HG02884 (cell line): ENCODE results near the gene THSD7A.

Source experiments
- ATAC-seq: cut with Tn5 transposase; IDR thresholded peaks from one replicate; pipeline ENCODE4 v1.9.1; 2021; ENCODE audit warnings: mild to moderate bottlenecking, moderate library complexity; ENCODE audit not compliant: unreplicated experiment

Gene THSD7A

DNA sequence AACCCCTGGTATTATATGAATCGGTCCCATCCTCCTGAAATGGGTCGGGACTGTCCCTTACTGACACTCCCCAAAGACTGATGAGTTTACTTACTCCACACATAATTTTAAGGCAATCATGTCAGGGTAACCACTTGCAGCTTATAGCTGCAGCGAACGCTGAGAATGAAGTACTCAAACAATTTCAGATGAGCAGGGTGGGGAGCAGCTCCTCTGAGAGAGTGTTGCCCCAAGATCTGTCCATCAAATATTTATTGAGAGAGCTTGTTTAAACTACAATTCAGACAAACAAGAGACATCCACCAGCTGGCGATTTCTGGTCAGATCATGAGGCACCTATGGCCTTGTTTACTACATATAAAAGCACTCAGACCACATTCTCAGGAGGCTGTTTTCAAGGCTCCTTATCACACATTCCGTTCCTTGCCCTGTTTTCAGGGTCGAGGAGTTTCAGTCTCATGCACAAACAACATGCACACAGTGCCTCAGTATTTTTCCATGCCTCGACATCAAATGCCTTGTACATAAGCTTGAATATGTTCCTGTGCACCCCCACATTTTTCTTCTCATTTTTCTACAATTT is 80.1 kb downstream of the THSD7A start:
- no peak for ATAC-seq

DNA sequence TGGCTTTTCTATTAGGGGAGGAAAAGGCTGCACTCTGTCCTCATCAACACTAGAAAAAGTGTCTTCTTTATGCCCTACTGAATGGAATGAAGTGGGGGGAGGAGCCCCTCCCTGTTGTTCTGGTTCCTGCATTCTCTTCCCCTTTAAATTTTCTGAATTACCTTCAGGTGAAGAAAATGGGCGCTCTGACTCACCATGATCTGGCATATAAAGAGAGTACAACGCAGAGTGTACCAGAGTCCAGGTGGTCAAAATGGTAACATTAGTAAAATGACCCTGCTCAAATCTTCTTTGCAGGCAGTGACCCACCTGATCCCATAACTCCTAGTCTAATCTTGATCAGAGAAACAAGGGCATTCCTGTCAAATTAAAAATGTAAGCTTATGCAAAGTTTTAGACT is 80.7 kb downstream of the THSD7A start:
- no peak for ATAC-seq

DNA sequence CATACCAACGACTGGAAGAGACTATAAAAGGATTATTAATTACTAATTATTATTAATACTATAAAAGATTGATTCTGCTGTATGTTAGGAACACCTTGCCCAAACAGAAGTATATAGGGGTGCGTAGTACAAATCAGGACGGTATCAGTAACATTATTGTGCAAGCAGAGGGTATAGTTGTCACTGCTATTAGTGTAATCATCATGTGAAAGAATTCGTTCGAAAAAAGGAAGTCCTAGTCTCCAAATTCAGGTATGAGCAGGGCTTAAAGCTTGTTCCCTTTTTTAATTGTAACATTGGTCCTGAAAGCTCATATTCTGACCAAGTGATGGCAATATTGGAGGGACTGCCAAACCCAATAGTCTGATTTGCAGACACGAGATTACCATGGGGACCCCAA is 81.8 kb downstream of the THSD7A start:
- ATAC-seq, result no peak

DNA sequence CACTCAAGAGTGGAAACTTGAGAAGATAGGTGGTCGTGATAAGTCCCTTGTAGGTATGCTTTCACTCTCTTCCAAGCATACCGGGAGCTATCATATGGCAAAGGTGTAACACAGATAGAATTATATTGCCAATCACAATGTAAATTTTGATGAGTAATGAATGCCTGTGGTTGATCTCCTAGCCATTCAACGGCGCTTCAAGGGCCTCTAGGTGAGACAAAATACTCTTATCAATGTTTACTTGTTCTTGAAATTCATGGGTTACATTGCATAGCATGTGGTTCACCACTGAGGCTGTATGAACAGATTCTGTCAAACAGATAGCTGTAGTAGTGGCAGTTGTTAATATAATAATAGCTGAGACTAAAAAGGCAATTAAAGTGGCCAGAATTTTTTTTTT is 82.4 kb downstream of the THSD7A start:
- ATAC-seq, result no peak

DNA sequence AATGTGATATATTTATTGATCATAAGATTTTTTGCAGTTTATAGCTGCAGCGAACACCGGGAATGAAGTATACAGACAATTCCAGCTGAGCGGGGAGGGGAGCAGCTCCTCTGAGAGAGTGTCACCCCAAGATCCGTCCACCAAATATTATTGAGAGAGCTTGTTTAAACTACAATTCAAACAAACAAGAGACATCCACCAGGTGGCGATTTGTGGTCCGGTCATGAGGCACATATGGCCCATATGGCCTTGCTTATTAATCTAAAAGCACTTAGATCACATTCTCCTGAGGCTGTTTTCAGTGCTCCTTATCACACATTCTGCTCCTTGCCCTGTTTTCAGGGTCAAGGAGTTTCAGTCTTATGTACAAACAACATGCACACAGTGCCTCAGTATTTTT is 83.1 kb downstream of the THSD7A start:
- no peak for ATAC-seq

DNA sequence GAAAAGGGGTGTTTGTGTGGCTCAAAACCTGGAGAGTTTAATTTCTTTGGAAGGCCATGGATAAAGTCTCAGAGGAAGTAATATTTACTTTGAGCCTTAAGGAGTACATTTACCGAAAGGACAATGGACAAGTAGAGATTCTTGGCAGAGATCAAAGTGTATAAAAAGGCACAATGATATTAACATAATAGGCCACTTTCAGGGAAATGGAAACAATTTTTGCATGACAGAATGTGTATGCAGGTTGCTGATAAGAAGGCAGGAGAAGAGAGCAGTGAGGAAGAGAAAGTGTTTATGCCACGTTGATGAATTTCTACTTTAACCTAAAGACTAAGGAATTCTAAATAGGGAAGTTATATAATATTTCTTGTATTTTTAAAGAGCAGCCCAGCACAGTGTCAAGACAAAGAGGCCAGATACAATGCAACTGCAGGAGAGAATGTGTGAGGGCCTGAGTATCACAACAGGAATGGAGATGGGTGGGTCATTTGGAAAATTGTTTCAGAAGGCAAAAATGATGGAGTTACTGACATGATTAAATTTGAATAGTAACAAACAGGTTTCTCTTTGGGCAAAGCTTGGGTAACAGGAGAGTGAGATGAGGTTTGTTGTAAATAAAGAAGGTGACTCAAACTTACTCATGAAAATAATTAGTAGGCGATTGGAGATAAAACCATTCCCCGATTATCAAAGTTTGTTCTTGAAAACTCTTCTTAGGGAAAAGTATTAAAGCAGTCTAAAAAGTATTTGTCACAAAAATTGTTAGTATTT is 84.1 kb downstream of the THSD7A start:
- no peak for ATAC-seq

DNA sequence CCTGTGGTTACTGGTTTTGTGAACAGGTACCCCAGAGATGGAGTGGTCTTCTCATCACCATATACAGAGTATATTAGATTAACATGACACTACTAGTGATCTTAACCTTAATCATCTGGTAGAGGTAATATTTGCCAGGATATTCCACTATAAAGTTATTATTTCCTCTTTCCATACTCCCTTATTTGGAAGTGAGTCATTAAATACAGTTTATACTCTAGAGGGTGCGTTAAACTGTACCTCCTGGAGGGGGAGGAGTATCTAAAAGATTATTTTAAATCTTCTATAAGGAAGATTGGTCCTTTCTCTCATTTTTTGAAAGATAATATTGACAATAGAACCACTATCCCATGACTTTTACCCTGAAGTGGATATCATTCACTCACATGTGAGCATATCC is 85.4 kb downstream of the THSD7A start:
- no peak for ATAC-seq

DNA sequence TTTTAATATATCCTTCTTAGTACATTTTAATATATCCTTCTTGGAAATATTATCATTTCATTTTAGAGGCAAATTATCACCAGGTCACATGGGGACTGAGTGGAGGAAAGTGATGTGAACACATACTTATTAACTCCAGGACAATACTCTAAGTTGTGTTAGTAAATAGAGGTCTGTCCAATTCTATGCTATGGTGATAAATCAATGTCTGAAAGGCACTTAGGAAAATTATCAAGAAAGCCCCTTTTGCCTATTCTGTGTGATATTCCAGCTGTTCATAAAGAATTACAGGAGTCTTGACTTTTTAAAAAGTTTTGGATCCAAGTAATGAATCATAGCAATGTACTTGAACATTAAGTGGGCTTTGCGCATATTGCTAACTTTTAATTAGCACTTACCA is 88.5 kb downstream of the THSD7A start:
- ATAC-seq, result no peak

DNA sequence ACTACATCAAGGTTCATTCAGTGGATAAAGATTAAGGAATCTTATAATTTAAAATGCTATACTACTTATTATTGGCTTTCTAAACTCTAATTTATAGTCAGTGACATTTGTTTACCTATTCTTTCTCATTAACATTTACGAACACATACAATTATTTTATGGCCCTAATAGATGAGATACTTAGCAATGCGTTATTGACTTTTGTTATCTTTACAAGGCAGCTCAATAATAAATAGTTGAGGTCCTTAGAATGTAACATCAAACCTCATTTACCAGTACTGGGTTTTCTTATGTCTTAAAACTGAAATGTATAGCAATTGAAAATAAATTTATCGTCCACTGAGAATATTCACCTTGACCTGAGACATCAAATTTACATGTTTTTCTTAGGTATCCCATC is 89.0 kb downstream of the THSD7A start:
- no peak for ATAC-seq

DNA sequence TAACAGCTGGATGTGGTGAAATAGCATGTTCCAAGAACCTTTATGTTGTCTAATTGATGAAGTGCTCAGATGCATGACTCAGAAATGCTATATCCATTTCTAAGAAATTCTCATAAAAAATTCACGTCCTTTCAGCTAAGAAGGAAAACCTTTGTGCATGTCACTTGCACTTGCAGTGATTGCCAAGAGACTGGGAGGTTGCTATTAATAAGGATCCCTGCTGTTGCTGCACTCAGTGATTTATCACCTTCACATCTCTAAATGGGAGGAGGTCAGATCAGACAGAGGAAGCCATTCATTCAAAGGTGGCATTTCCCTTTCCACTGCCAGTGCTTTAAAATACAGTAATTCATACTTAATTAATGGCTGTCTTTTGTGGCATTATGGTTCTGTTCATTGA is 89.5 kb downstream of the THSD7A start:
- ATAC-seq, result no peak

DNA sequence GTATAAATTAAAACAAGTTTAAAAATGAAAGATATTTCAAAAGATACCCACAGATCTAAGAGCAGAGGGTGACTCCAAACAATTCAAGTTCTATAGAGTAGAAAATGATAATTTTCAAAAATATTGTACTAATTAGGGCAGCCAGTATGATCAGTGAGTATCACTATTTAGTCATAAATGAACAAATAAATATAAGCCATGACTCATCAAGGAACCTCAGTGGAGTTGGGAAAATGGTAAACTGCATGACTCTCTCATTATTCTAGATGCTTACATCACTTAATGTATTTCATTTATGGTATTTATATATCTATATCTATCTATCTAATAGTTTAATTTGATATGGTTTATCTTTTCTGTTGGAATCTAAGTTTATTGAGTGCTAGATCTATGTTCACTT is 94.3 kb downstream of the THSD7A start:
- ATAC-seq, result no peak

DNA sequence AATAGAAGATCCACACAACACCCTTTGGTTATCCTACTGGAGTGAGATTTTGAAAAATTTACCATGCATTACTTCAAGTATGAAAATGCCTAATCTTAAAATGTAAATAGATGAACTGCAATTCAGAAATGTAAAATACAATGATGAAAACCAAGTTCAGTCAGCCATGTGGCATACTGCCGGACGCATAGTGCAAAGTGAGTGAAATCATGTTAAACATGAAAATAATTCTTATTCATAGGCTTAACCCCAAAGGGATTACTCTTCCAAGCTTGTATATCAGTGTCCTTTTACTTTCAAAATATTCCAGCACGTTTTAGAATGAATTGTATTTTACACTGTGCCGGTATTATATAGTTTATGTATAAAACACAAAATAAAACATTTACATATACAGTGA is 99.8 kb downstream of the THSD7A start:
- ATAC-seq, result no peak

DNA sequence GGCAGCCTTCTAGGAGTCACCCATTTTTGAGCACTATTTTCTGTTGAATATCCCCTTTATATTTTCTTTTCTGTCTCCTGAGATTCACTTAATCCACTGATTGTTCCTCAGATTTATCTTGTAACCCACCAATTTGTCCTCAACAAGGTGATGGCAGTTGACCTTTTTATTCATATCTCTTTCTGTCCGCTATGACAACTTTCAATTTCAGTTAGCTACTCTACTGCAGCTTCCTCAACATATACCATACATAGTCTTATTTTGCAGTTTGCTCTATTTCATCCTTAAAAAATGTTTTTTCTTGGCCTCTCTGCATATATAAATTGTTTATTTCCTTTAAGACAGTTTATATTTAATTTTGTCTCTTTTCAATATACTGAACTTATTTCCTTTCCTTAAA is 101.3 kb downstream of the THSD7A start:
- ATAC-seq, result no peak

DNA sequence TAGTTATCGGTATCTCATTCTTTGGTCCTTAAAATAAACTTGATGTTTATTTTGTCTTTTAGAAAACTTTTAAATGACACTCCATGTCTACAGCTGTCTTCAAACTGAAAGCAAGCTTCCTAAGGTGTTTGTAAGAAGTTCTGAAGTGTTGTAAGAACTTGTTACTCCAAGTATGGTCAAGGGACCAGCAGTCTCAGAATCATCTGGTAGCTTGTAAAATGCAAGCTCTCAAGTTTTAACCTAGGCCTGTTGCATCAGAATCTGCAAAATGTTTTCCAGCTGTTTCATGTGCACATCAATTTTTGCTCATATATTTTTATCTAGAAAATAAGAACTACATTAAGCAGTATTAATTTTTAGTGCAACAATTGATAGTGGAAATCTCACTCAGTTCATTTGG is 104.1 kb downstream of the THSD7A start:
- no peak for ATAC-seq

DNA sequence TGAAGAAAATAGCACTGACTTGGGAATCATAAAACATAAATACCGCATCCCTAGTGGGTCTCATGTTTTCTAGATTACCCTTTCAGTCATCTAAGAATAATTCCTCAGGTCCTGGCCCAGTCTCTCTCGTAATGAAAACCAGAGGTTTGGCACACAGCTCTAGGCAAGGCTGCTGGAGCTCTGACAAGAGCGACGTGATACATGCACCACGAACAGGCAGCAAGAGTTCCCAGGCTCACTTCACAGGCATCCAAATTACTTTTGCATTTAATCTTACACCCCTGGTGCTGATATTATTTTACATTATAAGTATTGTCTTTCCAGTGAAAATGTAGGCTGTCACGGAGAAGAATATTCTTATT is 105.2 kb downstream of the THSD7A start:
- ATAC-seq, result no peak

DNA sequence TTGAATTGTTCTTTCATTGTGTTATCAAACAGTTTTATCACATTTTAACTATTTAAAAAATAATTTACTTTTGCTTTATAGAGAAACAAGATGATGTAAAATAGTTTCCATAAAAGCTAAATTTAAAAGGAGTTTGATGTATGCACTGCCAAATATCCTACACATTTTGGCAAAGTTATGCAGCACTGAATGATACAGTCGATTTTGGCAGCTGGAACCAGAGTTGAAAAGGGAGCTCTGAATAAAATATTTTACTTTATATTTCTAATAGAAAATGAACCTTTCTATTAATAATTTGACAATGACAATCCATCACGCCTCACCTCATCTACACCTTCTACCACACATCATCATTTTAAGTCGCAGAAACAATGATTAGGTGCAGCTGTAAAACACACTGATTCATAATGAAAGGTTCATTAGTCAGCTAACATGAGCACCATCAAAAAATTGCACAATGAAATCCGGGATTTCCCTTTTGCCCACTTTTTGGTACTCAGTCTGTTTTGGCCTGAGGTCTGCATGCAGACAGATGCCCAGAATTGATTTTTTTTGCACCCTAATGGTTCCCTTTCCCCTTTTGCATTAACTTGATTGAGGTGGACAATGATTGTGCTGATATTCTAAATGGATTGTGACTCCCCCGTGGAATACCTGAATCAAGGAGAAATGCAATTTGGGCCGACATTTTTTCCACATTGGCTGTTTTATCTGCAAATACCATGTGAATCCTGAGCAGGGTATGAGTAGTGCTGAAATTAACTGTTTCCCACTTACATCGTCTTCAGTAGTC is 105.8 kb downstream of the THSD7A start:
- ATAC-seq, result no peak

DNA sequence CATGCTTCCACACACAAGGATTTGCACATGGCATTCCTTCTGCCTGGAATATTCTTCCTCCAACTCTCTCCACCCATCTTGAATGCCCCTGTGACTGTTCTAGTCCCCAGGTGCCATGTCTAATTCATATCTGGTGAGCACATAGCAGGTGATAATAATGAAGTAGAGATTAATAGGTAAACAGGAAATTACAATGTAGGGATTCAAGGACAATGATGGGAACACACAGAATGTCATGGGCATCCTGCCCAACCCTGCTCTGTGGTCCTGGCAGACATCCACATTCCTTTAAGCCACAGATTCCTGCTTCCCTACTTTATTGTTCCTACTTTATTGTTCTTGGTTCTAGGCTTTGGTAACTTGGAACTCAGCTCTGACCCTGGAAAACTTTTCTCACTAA is 115.8 kb downstream of the THSD7A start:
- no peak for ATAC-seq

DNA sequence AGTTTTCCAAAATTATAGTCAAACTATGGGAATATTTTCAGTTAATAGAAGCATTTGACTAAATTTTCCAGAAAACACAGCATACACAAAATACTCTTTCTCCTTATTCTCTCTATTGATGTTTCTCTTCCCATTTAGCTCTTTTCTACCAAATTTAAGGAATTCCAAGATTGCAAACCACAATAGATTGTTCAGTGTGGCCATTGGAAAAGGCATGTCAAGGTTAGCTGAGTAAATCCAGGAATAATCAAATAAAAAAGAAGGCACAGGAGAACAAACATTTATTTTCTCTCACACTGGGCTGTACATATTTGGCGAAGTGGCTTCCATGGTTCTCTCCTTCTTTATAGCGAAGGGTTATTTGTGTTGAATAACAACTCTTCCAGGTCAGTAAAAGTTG is 117.3 kb downstream of the THSD7A start:
- ATAC-seq, result no peak

DNA sequence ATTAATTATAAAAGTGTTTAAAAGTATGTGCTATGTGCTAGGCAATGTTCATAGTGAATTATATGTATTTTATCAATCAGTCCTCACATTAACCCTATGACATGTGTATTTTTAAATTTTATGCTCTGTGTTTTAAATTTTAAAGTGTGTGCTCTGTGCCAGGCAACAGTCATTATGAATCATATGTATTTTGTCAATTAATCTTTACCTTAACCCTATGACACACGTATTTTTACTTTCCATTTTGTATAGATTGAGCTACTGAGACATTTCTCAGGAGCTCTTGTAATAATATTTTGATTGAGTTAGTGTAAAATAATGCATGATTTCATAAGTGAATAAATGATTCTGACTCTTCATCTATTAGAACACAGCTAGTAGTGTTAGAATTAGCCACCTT is 117.8 kb downstream of the THSD7A start:
- ATAC-seq, result no peak

DNA sequence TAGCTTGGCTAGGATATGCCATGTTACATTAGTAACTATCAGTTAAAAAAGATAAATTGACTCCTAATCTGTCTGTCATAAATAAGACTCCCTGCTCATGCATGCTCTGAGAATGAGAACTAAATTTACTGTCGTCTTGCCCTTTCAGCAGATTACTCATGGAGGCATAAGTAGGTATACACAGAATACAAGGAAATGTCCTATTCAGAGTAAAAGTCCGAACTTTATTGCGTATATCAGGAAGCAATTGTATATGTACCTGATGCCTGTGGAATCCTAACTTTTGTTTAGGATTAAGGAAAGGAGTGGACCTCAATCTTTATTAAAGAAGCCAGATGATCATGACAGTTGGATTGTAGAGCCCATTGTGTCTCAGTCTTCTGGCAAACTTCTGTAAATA is 118.6 kb downstream of the THSD7A start:
- ATAC-seq, result no peak

DNA sequence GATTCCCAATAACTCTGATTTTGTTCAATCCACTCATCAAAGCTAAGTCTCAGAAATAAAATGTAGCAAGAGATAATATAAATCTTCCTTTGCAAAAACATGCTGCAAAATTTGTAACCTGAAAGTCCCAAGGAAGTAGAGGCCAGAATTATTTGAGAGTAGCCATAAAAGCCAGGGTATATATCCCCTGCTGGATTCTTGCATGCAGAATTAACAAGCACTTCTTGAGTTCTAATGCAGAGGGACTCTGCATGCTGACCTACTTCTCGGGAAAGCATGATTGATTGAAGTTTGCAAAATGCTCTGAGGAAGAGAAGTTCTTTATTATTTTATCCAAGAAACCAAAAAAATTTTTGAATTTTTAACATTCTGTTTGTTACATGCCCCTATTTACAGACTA is 121.6 kb downstream of the THSD7A start:
- no peak for ATAC-seq

DNA sequence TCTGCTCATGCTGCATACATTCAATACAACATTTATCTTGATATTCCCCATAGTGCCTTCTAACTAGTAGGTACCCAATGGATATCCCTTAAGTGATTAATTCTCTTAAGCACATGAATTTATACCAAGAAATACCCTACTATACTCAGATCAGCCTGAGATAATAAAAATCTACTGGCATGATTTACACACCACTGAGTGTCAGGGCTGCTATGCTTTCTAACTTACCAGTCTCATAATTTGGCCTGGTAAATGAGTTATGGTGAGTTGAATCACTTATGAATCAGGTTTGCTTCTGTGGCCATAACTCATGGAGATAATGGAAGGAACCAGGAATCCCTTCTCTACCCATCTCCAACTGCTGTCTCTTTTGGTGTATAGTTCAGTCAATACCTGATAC is 122.8 kb downstream of the THSD7A start:
- ATAC-seq, result no peak
